Measurements from ENCODE around the gene IRAK1. TPM values are rescaled to one million over a fixed set of nuclear protein-coding genes. Genes with fewer than 3 reads are reported as not detected.
A peak's percentile ranks its signal among the peaks of the same experiment; 100 is the strongest.

The IRAK1 gene
- total and polyA plus RNA-seq, 2 of the 13 experiments (the other 11 are each of a cell fraction or from before 2014, with no cell fraction given), result 57.7 to 77.3 TPM

DNA sequence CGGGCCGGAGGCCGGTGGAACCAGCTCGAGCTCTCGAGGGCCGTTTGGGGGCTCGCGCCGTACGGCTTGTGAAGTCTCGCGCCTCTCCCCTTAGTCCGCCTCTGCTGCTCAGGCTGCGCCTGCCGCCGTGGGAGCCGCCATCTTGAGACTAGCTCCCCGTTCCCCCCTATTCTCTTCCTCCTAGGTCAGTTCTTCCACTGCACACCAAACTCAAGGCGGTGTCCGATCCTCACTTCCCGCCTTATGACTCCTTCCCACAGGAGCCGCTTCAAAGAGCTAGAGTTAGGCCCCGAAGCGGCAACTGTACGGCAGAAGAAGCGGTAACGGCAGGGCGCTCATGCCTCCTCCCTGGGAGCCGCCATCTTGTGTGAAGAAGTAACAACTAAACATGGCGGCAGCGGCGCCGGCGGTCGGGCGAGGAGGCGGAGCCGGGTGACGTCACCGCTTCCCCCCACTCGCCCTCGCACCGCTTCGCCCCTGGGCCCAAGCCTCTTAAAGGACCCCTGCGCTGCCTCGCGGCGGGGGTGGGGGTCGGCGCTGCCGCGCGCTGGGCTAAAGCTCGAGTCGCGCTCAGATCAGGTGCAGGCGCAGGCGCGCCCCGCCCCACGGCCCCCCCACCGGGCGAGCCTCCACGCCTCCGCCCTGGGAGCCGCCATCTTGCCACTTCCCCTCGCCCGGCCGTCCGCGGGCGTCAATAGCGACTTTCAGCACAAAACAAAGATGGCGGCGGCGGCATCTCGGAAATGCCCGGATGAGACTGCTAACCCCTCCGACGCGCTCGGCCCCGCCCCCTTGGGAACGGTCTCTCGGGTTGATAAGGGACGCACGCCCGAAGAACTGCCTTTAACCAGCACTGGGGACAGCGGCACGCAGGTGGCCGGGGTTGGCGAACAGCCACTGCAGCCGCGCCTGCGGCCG, 48.0 kb downstream of the IRAK1 start, which contains the start of gene HCFC1 (continued):
- TF ChIP-seq ZNF281 (CRISPR knock-in tag; IDR thresholded peaks at IDR 0.05; ENCODE audit: borderline replicate concordance), result 0 out of 2 replicates have a peak, but pooled peaks have one; percentile 25
- TF ChIP-seq ZFP82 (CRISPR knock-in tag; IDR thresholded peaks at IDR 0.05; ENCODE audit: borderline replicate concordance), result no peak
- TF ChIP-seq MAFK (conservative IDR thresholded peaks at IDR 0.05 in 1 of 2, IDR thresholded peaks at IDR 0.05 in 1 of 2; ENCODE audit: low read length in 2 of 2), result no peak
- no peak; the same call in 1 of the 2 replicates for TF ChIP-seq ERF (CRISPR knock-in tag; IDR thresholded peaks at IDR 0.05)
- TF ChIP-seq NONO (IDR thresholded peaks at IDR 0.05), result no peak
- peak; percentile 20; the same call in 1 of the 2 replicates for TF ChIP-seq NONO (CRISPR knock-in tag; conservative IDR thresholded peaks at IDR 0.05)
- peak; percentile 62 for TF ChIP-seq POLR2G (IDR thresholded peaks at IDR 0.05; ENCODE audit: low read depth, low read length)
- TF ChIP-seq POLR2A (IDR thresholded peaks at IDR 0.05; ENCODE audit: insufficient read depth in 1 of 2, low read depth in 2 of 2, low read length in 2 of 2), result peak in 1 of 2 experiments; percentile 77; a peak in 2 of 4 replicates
- TF ChIP-seq ZNF724P (CRISPR knock-in tag; IDR thresholded peaks at IDR 0.05; ENCODE audit: borderline replicate concordance), result peak; percentile 68; the same call in 1 of the 2 replicates
- TF ChIP-seq NR2F1 (CRISPR knock-in tag; IDR thresholded peaks at IDR 0.05), result no peak
- TF ChIP-seq MXI1 (IDR thresholded peaks at IDR 0.05; ENCODE audit: borderline replicate concordance, low read depth, low read length), result peak; percentile 42; the same call in 1 of the 3 replicates
- no peak for TF ChIP-seq ZNF530 (CRISPR knock-in tag; IDR thresholded peaks at IDR 0.05; ENCODE audit: low read depth)
- TF ChIP-seq HNRNPUL1 (IDR thresholded peaks at IDR 0.05; ENCODE audit: low read depth, low read length), result no peak
- no peak for TF ChIP-seq ZNF337 (CRISPR knock-in tag; IDR thresholded peaks at IDR 0.05; ENCODE audit: borderline replicate concordance, low read depth)
- no peak for TF ChIP-seq ZMYM2 (CRISPR knock-in tag; IDR thresholded peaks at IDR 0.05)
- TF ChIP-seq GTF3A (CRISPR knock-in tag; conservative IDR thresholded peaks at IDR 0.05), result no peak
- TF ChIP-seq ZNF615 (CRISPR knock-in tag; IDR thresholded peaks at IDR 0.05; ENCODE audit: borderline replicate concordance), result no peak
- TF ChIP-seq CAMTA2 (CRISPR knock-in tag; IDR thresholded peaks at IDR 0.05; ENCODE audit: borderline replicate concordance), result no peak
- TF ChIP-seq HNRNPLL (IDR thresholded peaks at IDR 0.05; ENCODE audit: low read depth, low read length, poor library complexity, severe bottlenecking), result peak; percentile 13
- TF ChIP-seq ZHX1 (CRISPR knock-in tag; IDR thresholded peaks at IDR 0.05; ENCODE audit: low read depth), result peak; percentile 95
- TF ChIP-seq KDM1A (CRISPR knock-in tag; IDR thresholded peaks at IDR 0.05), result no peak
- TF ChIP-seq KAT8 (CRISPR knock-in tag; IDR thresholded peaks at IDR 0.05), result peak; percentile 18; the same call in 1 of the 2 replicates

All from HepG2 (cell line).